OCI-LY7 (cell line): ENCODE measurements around the gene TTC7B.

Experiments
- CTCF ChIP-seq: fragments of 200-600 bp; sonication (generic); conservative IDR thresholded peaks from 2 replicates; pipeline ENCODE4 v1.5.1; 2014; ENCODE audit warnings: mild to moderate bottlenecking, antibody characterized with exemption, low read length, moderate library complexity, mixed read lengths
- EZH2phosphoT487 ChIP-seq: fragments of 200-600 bp; sonication (generic); IDR thresholded peaks from 2 replicates; pipeline ENCODE4 v1.6.1; 2018; ENCODE audit warnings: low read depth, borderline replicate concordance, mild to moderate bottlenecking, mixed run types, antibody characterized with exemption, low read length, moderate library complexity, mixed read lengths

- TF ChIP-seq CTCF, result no peak
- no peak for TF ChIP-seq EZH2phosphoT487
Observed at GRCh38 chr14:90562652-90563051, 253.6 kb downstream of the TTC7B start.
